ENCODE data around the gene GK.
"Not testable (repeated sequence)": the region's sequence is repeated elsewhere in the genome, so short reads cannot be mapped to it uniquely, and the experiment has no call there.

Gene GK

GRCh38 chrX:30653415-30654131 lies at the start of gene GK:
TSS of gene GK (plus strand) at chrX:30653423. CDS start at chrX:30653538, 115 bp downstream.
- peak; percentile 1 for DNase-seq (ENCODE audit: low read depth)

GRCh38 chrX:30607155-30607554 lies 46.1 kb upstream of the GK start:
- no peak for DNase-seq (ENCODE audit: low read depth)

- no peak for DNase-seq (ENCODE audit: low read depth)
Measured at GRCh38 chrX:30610026-30610425, 43.2 kb upstream of the GK start.

- DNase-seq (ENCODE audit: low read depth) = no peak
Measured at GRCh38 chrX:30612250-30612655, 41.0 kb upstream of the GK start.

- DNase-seq (ENCODE audit: low read depth) = no peak
Measured at GRCh38 chrX:30613721-30614120, 39.5 kb upstream of the GK start.

- no peak for DNase-seq (ENCODE audit: low read depth)
Measured at GRCh38 chrX:30615229-30615628, 38.0 kb upstream of the GK start.

GRCh38 chrX:30618160-30618765 lies 35.0 kb upstream of the GK start:
- DNase-seq (ENCODE audit: low read depth) = no peak

GRCh38 chrX:30620125-30620524 lies 33.1 kb upstream of the GK start:
- DNase-seq (ENCODE audit: low read depth) = no peak

- DNase-seq (ENCODE audit: low read depth) = no peak
Measured at GRCh38 chrX:30620980-30621618, 32.1 kb upstream of the GK start.

GRCh38 chrX:30622361-30622760 lies 30.9 kb upstream of the GK start:
- no peak for DNase-seq (ENCODE audit: low read depth)

GRCh38 chrX:30626402-30626801 lies 26.8 kb upstream of the GK start:
- DNase-seq (ENCODE audit: low read depth) = no peak

GRCh38 chrX:30627818-30628652 lies 25.2 kb upstream of the GK start:
- DNase-seq (ENCODE audit: low read depth) = no peak

- not testable (repeated sequence) for DNase-seq (ENCODE audit: low read depth)
Measured at GRCh38 chrX:30634070-30634469, 19.2 kb upstream of the GK start.

- DNase-seq (ENCODE audit: low read depth) = no peak
Measured at GRCh38 chrX:30635630-30636029, 17.6 kb upstream of the GK start.

- DNase-seq (ENCODE audit: low read depth) = no peak
Measured at GRCh38 chrX:30637874-30638815, 15.1 kb upstream of the GK start.

GRCh38 chrX:30639702-30640101 lies 13.5 kb upstream of the GK start:
- not testable (repeated sequence) for DNase-seq (ENCODE audit: low read depth)

GRCh38 chrX:30642642-30643041 lies 10.6 kb upstream of the GK start:
- no peak for DNase-seq (ENCODE audit: low read depth)

- DNase-seq (ENCODE audit: low read depth) = no peak
Measured at GRCh38 chrX:30643313-30643821, 9.9 kb upstream of the GK start.

- DNase-seq (ENCODE audit: low read depth) = no peak
Measured at GRCh38 chrX:30649859-30650258, 3.4 kb upstream of the GK start.

- DNase-seq (ENCODE audit: low read depth) = peak; percentile 80
Measured at GRCh38 chrX:30652527-30653414, 452 bp upstream of the GK start.

Data from activated T-cell treated with anti-CD3 and anti-CD28 coated beads for 1 hour (primary cell).